IgD-negative memory B cell (primary cell): Measurements from ENCODE around the gene TOGARAM2. TPM values are rescaled to one million over a fixed set of nuclear protein-coding genes. Genes with fewer than 3 reads are reported as not detected.
"Not testable (repeated sequence)": the region's sequence is repeated elsewhere in the genome, so short reads cannot be mapped to it uniquely, and the experiment has no call there.

Source experiments
- H3K27ac Mint-ChIP-seq, 3 donors: one replicate each; pipeline ENCODE4 v1.8.0; 2020 to 2022; ENCODE audit warnings: mild to moderate bottlenecking in 3 of 3, mixed read lengths in 3 of 3, moderate library complexity in 1 of 3
- H3K27me3 Mint-ChIP-seq: one replicate; pipeline ENCODE4 v1.8.0; 2021; ENCODE audit warnings: mixed read lengths
- H3K36me3 Mint-ChIP-seq: one replicate; pipeline ENCODE4 v1.8.0; 2020; ENCODE audit warnings: mild to moderate bottlenecking, mixed read lengths
- H3K4me1 Mint-ChIP-seq, 3 donors: one replicate each; pipeline ENCODE4 v1.8.0; 2020 to 2022; ENCODE audit warnings: mixed read lengths in 3 of 3, mild to moderate bottlenecking in 1 of 3
- H3K4me3 Mint-ChIP-seq, 4 donors: one replicate each; pipeline ENCODE4 v1.8.0; 2020 to 2022; ENCODE audit warnings: mild to moderate bottlenecking in 4 of 4, mixed read lengths in 4 of 4, moderate library complexity in 3 of 4
- H3K9me3 Mint-ChIP-seq, 3 donors: one replicate each; pipeline ENCODE4 v1.8.0; 2020 to 2021; ENCODE audit warnings: mixed read lengths in 3 of 3, mild to moderate bottlenecking in 1 of 3
- polyA plus RNA-seq: library from polyadenylated mRNA; unstranded; fragments of 300-500 nt; fragmentation: Illumina TruSeq; gene quantifications from one replicate; pipeline ENCODE4 v1.2.3, GENCODE V29; 2021

TOGARAM2 gene
- polyA plus RNA-seq, 1 donor from 2014 or later = 0.28 TPM

- peaks cover 1% of the 10 kb centered on the region for H3K27me3 Mint-ChIP-seq
- peaks cover 0 to 3% (median 0%) of the 10 kb centered on the region in 3 donors for H3K9me3 Mint-ChIP-seq
- H3K4me3 Mint-ChIP-seq = no peak overlapping the region
- H3K27ac Mint-ChIP-seq = no peak overlapping the region
- no peaks in the 10 kb centered on the region for H3K36me3 Mint-ChIP-seq
- H3K4me1 Mint-ChIP-seq = peaks cover 0 to 2% (median 0%) of the 10 kb centered on the region in 3 donors
Measured at GRCh38 chr2:28960401-28960800, 20.7 kb upstream of the TOGARAM2 start.

- no peak overlapping the region for H3K27ac Mint-ChIP-seq
Measured at GRCh38 chr2:28962505-28962904, 18.6 kb upstream of the TOGARAM2 start.

GRCh38 chr2:28970464-28971160, 10.5 kb upstream of the TOGARAM2 start:
- no peaks in the 10 kb centered on the region for H3K9me3 Mint-ChIP-seq
- no peak overlapping the region for H3K4me3 Mint-ChIP-seq
- no peaks in the 10 kb centered on the region for H3K4me1 Mint-ChIP-seq
- H3K27ac Mint-ChIP-seq = no peak overlapping the region
- no peaks in the 10 kb centered on the region for H3K36me3 Mint-ChIP-seq
- peaks cover 17% of the 10 kb centered on the region for H3K27me3 Mint-ChIP-seq

More at GRCh38 chr2:28962505-28962904, 18.6 kb upstream of the TOGARAM2 start:
- Mint-ChIP-seq H3K4me3 (no peak overlapping the region), H3K27me3 (peaks cover 4% of the 10 kb centered on the region), H3K4me1 (no peaks in the 10 kb centered on the region), H3K9me3 (peaks cover 0 to 3% (median 0%) of the 10 kb centered on the region in 3 donors), H3K36me3 (no peaks in the 10 kb centered on the region)

- Mint-ChIP-seq H3K9me3 (no peaks in the 10 kb centered on the region), H3K36me3 (peaks cover 2% of the 10 kb centered on the region), H3K4me3 (no peak overlapping the region), H3K27ac (no peak overlapping the region), H3K4me1 (no peaks in the 10 kb centered on the region), H3K27me3 (peaks cover 18% of the 10 kb centered on the region)
Measured at GRCh38 chr2:28972778-28973335, 8.2 kb upstream of the TOGARAM2 start.

GRCh38 chr2:28974252-28974651, 6.8 kb upstream of the TOGARAM2 start:
- Mint-ChIP-seq H3K27me3 (peaks cover 14% of the 10 kb centered on the region), H3K9me3 (no peaks in the 10 kb centered on the region), H3K4me1 (peaks cover 0 to 2% (median 0%) of the 10 kb centered on the region in 3 donors), H3K36me3 (peaks cover 4% of the 10 kb centered on the region), H3K4me3 (no peak overlapping the region), H3K27ac (no peak overlapping the region)

GRCh38 chr2:28975671-28976070, 5.4 kb upstream of the TOGARAM2 start:
- Mint-ChIP-seq H3K4me3 (no peak overlapping the region), H3K9me3 (no peaks in the 10 kb centered on the region), H3K36me3 (peaks cover 4% of the 10 kb centered on the region), H3K4me1 (peaks cover 0 to 2% (median 0%) of the 10 kb centered on the region in 3 donors), H3K27me3 (peaks cover 17% of the 10 kb centered on the region), H3K27ac (no peak overlapping the region)

DNA sequence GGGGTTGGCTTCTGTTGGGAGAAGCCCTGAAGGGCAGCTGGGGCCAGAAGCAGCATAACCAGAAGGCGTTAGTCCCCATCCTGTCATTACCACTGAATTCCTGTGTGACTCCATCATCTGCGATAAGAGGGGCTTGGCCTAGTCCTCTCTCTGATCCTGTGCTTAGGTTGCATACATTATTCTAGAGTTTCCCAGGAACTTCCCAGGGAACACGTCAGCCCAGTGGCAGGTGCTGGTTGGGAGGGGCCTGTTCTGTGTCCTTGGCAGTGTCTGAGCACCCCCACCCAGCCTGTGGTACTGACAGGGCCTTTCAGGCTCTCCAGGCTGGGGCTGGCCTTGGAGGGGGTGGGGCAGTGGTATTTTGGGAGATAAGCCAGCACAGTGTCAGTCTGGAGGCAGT, 4.5 kb upstream of the TOGARAM2 start:
- Mint-ChIP-seq H3K9me3 (no peaks in the 10 kb centered on the region), H3K27ac (no peak overlapping the region), H3K4me3 (no peak overlapping the region), H3K4me1 (peaks cover 0 to 2% (median 0%) of the 10 kb centered on the region in 3 donors), H3K36me3 (peaks cover 4% of the 10 kb centered on the region), H3K27me3 (peaks cover 14% of the 10 kb centered on the region)

- peaks cover 12% of the 10 kb centered on the region for H3K27me3 Mint-ChIP-seq
- H3K9me3 Mint-ChIP-seq = no peaks in the 10 kb centered on the region
- H3K4me1 Mint-ChIP-seq = peaks cover 0 to 2% (median 0%) of the 10 kb centered on the region in 3 donors
- H3K36me3 Mint-ChIP-seq = peaks cover 4% of the 10 kb centered on the region
- peak overlapping the region in 1 of 4 donors; percentile 41 for H3K4me3 Mint-ChIP-seq
- H3K27ac Mint-ChIP-seq = no peak overlapping the region
Measured at GRCh38 chr2:28977176-28977875, 3.8 kb upstream of the TOGARAM2 start.

GRCh38 chr2:28978001-28978400, 3.1 kb upstream of the TOGARAM2 start:
- not testable (repeated sequence) for H3K4me3 Mint-ChIP-seq, H3K27me3 Mint-ChIP-seq, H3K4me1 Mint-ChIP-seq, H3K27ac Mint-ChIP-seq, H3K9me3 Mint-ChIP-seq, H3K36me3 Mint-ChIP-seq

GRCh38 chr2:28978606-28979005, 2.5 kb upstream of the TOGARAM2 start:
- Mint-ChIP-seq H3K4me3 (no peak overlapping the region), H3K36me3 (peaks cover 4% of the 10 kb centered on the region), H3K27me3 (peaks cover 9% of the 10 kb centered on the region), H3K27ac (no peak overlapping the region), H3K4me1 (peaks cover 0 to 2% (median 0%) of the 10 kb centered on the region in 3 donors), H3K9me3 (no peaks in the 10 kb centered on the region)

GRCh38 chr2:28979041-28979440, 2.1 kb upstream of the TOGARAM2 start:
- no peaks in the 10 kb centered on the region for H3K9me3 Mint-ChIP-seq
- H3K27me3 Mint-ChIP-seq = peaks cover 11% of the 10 kb centered on the region
- no peak overlapping the region for H3K27ac Mint-ChIP-seq
- peaks cover 0 to 2% (median 0%) of the 10 kb centered on the region in 3 donors for H3K4me1 Mint-ChIP-seq
- H3K36me3 Mint-ChIP-seq = peaks cover 4% of the 10 kb centered on the region
- H3K4me3 Mint-ChIP-seq = no peak overlapping the region

DNA sequence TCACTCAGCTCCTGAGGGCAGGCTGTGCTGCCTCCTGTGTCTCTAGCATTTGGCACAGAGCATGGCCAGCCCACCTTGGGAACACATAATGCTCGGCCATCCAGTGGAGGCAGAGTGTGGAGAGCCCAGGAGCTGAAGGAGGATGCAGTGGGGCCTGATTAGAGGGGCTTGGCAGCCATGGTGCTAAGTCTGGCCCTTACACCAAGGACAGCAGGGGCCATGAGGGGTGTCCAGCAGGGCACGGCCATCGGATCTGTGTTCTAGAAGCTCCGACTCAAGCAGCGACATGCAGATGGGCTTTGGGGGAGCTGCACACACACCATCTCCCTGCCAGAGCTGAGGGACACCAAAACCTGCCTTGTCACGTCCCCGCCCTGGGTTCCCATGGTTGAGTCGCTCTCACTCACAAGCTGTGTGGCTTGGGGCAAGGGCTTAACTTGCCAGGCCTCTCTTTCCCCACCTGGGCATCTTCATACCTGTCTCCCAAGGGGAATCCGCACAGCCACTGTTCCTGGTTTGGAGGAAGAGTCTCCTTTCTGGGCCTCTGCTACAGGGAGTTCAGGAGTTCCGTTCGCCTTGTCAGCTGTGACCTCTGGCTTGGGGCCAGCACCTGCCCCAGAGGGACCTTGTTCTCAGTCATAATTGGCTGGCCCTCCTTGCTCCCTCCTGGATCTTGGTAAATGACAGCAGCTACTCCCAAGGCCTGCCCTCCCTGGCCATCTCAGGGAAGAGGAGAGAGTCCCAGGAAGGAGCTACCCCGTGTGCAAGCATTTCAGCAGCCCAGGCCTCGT, 1.3 kb upstream of the TOGARAM2 start:
- Mint-ChIP-seq H3K9me3 (no peaks in the 10 kb centered on the region), H3K4me3 (no peak overlapping the region), H3K36me3 (peaks cover 4% of the 10 kb centered on the region), H3K4me1 (peaks cover 0 to 2% (median 0%) of the 10 kb centered on the region in 3 donors), H3K27ac (no peak overlapping the region), H3K27me3 (peaks cover 11% of the 10 kb centered on the region)

GRCh38 chr2:28980368-28981015, 606 bp upstream of the TOGARAM2 start:
- Mint-ChIP-seq H3K36me3 (peaks cover 4% of the 10 kb centered on the region), H3K4me3 (no peak overlapping the region), H3K9me3 (no peaks in the 10 kb centered on the region), H3K27ac (no peak overlapping the region), H3K27me3 (peaks cover 10% of the 10 kb centered on the region), H3K4me1 (peaks cover 0 to 2% (median 0%) of the 10 kb centered on the region in 3 donors)

- no peaks in the 10 kb centered on the region for H3K9me3 Mint-ChIP-seq
- H3K4me3 Mint-ChIP-seq = no peak overlapping the region
- peaks cover 0 to 2% (median 0%) of the 10 kb centered on the region in 3 donors for H3K4me1 Mint-ChIP-seq
- peaks cover 2% of the 10 kb centered on the region for H3K36me3 Mint-ChIP-seq
- peaks cover 6% of the 10 kb centered on the region for H3K27me3 Mint-ChIP-seq
- H3K27ac Mint-ChIP-seq = peak overlapping the region in 1 of 3 donors; percentile 4
Measured at GRCh38 chr2:28981620-28982376, 700 bp downstream of the TOGARAM2 start.
